ENCODE results near the gene CLASP1.
"Not testable (repeated sequence)": the region's sequence is repeated elsewhere in the genome, so short reads cannot be mapped to it uniquely, and the experiment has no call there.

Gene CLASP1

DNA sequence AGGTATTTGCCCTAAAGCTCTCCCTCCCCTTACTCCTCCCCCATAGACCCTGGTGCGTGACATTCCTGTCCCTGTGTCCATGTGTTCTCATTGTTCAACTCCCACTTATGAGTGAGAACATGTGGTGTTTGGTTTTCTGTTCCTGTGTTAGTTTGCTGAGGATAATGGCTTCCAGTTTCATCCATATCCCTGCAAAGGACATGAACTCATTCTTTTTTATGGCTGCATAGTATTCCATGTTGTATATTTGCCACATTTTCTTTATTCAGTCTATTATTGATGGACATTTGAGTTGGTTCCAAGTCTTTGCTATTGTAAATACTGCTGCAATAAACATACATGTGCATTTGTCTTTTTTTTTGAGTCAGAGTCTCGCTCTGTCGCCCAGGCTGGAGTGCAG, 41.3 kb upstream of the CLASP1 start:
- CTCF ChIA-PET = interaction anchor here (0.5 kb wide), 1 partner anchor 40 kb away, joined by 3 read pairs; no protein-coding TSS in a partner anchor
- 100% methylated on average over 2 of the region's 3 CpGs for WGBS (ENCODE audit: insufficient coverage)

DNA sequence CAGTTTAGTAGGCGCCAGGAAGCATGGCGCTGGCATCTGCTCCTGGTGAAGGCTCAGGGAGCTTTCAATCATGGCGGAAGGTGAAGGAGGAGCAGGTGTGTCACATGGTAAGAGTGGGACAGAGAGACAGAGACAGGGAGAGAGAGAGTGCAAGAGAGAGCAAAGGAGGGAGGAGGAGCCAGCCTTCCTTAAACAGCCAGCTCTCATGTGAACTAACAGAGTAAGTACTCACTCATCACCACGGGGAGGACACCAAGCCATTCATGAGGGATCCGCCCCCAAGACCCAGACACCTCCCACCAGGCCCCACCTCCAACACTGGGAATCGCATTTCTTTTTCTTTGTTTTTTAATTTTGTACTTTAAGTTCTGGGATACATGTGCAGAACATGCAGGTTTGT, 40.8 kb upstream of the CLASP1 start:
- no peak for DNase-seq
- POLR2A ChIA-PET = no interaction called here
- no peaks in the 10 kb centered on the region for H3K36me3 ChIP-seq (ENCODE audit: control insufficient read depth in 4 of 4, insufficient read depth in 4 of 4, low read length in 3 of 4)
- 100% methylated on average over 3 of the region's 6 CpGs for WGBS (ENCODE audit: insufficient coverage)
- CTCF ChIA-PET = interaction anchor here (0.5 to 0.7 kb wide), 3 partner anchors 18 to 40 kb away, joined by 3 read pairs; no protein-coding TSS in a partner anchor
- H3K9me3 ChIP-seq (ENCODE audit: control extremely low read depth in 1 of 5, control insufficient read depth in 4 of 5, insufficient read depth in 2 of 5, low read depth in 1 of 5, low read length in 4 of 5) = no peaks in the 10 kb centered on the region
- no peak overlapping the region for H3K4me3 ChIP-seq (ENCODE audit: control insufficient read depth in 1 of 7, extremely low read depth in 1 of 7, insufficient read depth in 4 of 7, low read depth in 2 of 7, low read length in 6 of 7)
- no peak overlapping the region for H3K27ac ChIP-seq (ENCODE audit: insufficient read depth in 1 of 2, low read depth in 1 of 2, low read length in 2 of 2, poor library complexity in 1 of 2, severe bottlenecking in 2 of 2)
- H3K4me1 ChIP-seq (ENCODE audit: control extremely low read depth in 1 of 4, control insufficient read depth in 4 of 4, insufficient read depth in 4 of 4, low read length in 3 of 4) = no peaks in the 10 kb centered on the region
- no peaks in the 10 kb centered on the region for H3K27me3 ChIP-seq (replicated peaks in 2 of 5; ENCODE audit: control insufficient read depth in 4 of 5, insufficient read depth in 5 of 5, low read length in 4 of 5)

More for the DNA sequence above, 41.3 kb upstream of the CLASP1 start:
- H3K4me3 ChIP-seq (ENCODE audit: control insufficient read depth in 1 of 7, extremely low read depth in 1 of 7, insufficient read depth in 4 of 7, low read depth in 2 of 7, low read length in 6 of 7); POLR2A ChIA-PET; DNase-seq; H3K4me1 ChIP-seq (ENCODE audit: control extremely low read depth in 1 of 4, control insufficient read depth in 4 of 4, insufficient read depth in 4 of 4, low read length in 3 of 4); H3K9me3 ChIP-seq (ENCODE audit: control extremely low read depth in 1 of 5, control insufficient read depth in 4 of 5, insufficient read depth in 2 of 5, low read depth in 1 of 5, low read length in 4 of 5); H3K27ac ChIP-seq (ENCODE audit: insufficient read depth in 1 of 2, low read depth in 1 of 2, low read length in 2 of 2, poor library complexity in 1 of 2, severe bottlenecking in 2 of 2); H3K27me3 ChIP-seq (replicated peaks in 2 of 5; ENCODE audit: control insufficient read depth in 4 of 5, insufficient read depth in 5 of 5, low read length in 4 of 5); H3K36me3 ChIP-seq (ENCODE audit: control insufficient read depth in 4 of 4, insufficient read depth in 4 of 4, low read length in 3 of 4): not testable (repeated sequence)

DNA sequence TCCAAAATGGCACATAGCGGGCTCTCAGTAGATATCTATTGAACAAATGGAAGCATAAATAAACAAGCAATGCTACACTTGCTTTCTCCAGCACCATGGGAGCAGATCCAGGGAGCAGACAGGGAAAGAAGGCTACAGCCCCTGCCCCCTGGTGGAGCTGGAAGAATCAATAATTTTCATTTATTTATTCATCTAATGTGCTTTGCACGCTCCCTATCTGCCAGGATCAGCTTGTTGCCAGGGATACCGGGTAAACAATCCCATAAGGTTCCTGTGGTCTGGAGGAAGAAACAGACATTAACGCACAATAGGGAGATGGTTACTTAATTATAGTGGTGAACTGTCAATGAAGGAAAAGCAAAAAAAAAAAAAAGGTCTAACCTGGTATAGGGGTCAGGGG, 40.1 kb upstream of the CLASP1 start:
- Histone ChIP-seq H3K4me1 (ENCODE audit: control extremely low read depth in 1 of 4, control insufficient read depth in 4 of 4, insufficient read depth in 4 of 4, low read length in 3 of 4) (no peaks in the 10 kb centered on the region), H3K4me3 (ENCODE audit: control insufficient read depth in 1 of 7, extremely low read depth in 1 of 7, insufficient read depth in 4 of 7, low read depth in 2 of 7, low read length in 6 of 7) (no peak overlapping the region), H3K9me3 (ENCODE audit: control extremely low read depth in 1 of 5, control insufficient read depth in 4 of 5, insufficient read depth in 2 of 5, low read depth in 1 of 5, low read length in 4 of 5) (no peaks in the 10 kb centered on the region), H3K27ac (ENCODE audit: insufficient read depth in 1 of 2, low read depth in 1 of 2, low read length in 2 of 2, poor library complexity in 1 of 2, severe bottlenecking in 2 of 2) (no peak overlapping the region), H3K36me3 (ENCODE audit: control insufficient read depth in 4 of 4, insufficient read depth in 4 of 4, low read length in 3 of 4) (no peaks in the 10 kb centered on the region), H3K27me3 (replicated peaks in 2 of 5; ENCODE audit: control insufficient read depth in 4 of 5, insufficient read depth in 5 of 5, low read length in 4 of 5) (no peaks in the 10 kb centered on the region)
- peak; percentile 32 to 35 (median 34) for DNase-seq
- CTCF ChIA-PET = interaction anchor here (0.6 to 1.3 kb wide), 5 partner anchors 18 to 102 kb away, joined by 3 to 4 read pairs (median 3); no protein-coding TSS in a partner anchor
- POLR2A ChIA-PET = no interaction called here
- WGBS (ENCODE audit: insufficient coverage) = 100% methylated on average over 3 of the region's 4 CpGs

DNA sequence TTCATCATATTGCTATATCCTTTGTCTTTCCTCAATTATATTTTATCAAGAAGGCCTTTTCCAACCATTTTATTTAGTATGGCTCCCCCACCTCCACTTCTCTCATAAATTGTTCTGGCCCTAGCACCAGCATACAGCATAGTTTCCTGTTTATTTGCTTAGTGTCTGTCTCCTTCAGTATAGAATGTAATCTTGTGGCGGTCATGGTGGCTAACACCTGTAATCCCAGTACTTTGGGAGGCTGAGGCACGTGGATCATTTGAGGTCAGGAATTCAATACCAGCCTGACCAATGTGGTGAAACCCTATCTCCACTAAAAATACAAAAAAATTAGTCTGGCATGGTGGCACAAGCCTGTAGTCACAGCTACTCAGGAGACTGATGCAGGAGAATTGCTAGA, 39.6 kb upstream of the CLASP1 start:
- DNase-seq = no peak
- CTCF ChIA-PET = interaction anchor here (1.1 to 1.3 kb wide), 2 partner anchors 32 to 102 kb away, joined by 3 to 4 read pairs; no protein-coding TSS in a partner anchor
- POLR2A ChIA-PET = no interaction called here

DNA sequence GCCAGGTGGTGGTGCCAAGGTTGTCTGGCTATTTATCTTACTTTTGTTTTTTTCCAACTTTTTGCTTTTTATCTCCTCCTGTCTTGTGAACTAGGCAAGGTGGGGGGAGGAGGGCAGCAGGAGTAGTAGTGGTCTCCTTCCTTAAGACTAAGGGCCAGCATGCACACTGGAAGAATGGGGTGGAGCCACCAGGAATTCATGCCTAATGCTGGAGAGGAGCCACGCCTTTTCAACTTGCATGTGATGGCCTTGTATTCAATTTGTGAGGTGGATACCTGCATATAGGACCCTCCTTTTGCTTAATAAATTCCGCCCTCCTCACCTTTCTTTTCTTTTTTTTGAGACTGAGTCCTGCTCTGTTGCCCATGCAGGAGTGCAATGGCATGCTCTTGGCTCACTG, 37.6 kb upstream of the CLASP1 start:
- ChIA-PET POLR2A (no interaction called here), CTCF (no interaction called here)
- Histone ChIP-seq H3K9me3 (ENCODE audit: control extremely low read depth in 1 of 5, control insufficient read depth in 4 of 5, insufficient read depth in 2 of 5, low read depth in 1 of 5, low read length in 4 of 5) (peaks cover 0 to 24% (median 15%) of the 10 kb centered on the region in 5 experiments), H3K27me3 (replicated peaks in 2 of 5; ENCODE audit: control insufficient read depth in 4 of 5, insufficient read depth in 5 of 5, low read length in 4 of 5) (no peaks in the 10 kb centered on the region), H3K27ac (ENCODE audit: insufficient read depth in 1 of 2, low read depth in 1 of 2, low read length in 2 of 2, poor library complexity in 1 of 2, severe bottlenecking in 2 of 2) (no peak overlapping the region), H3K4me3 (ENCODE audit: control insufficient read depth in 1 of 7, extremely low read depth in 1 of 7, insufficient read depth in 4 of 7, low read depth in 2 of 7, low read length in 6 of 7) (no peak overlapping the region), H3K4me1 (ENCODE audit: control extremely low read depth in 1 of 4, control insufficient read depth in 4 of 4, insufficient read depth in 4 of 4, low read length in 3 of 4) (no peaks in the 10 kb centered on the region), H3K36me3 (ENCODE audit: control insufficient read depth in 4 of 4, insufficient read depth in 4 of 4, low read length in 3 of 4) (no peaks in the 10 kb centered on the region)
- no peak for DNase-seq
- 100% methylated on average over 2 of the region's 2 CpGs for WGBS (ENCODE audit: insufficient coverage)

More for the DNA sequence above, 39.6 kb upstream of the CLASP1 start:
- H3K4me3 ChIP-seq (ENCODE audit: control insufficient read depth in 1 of 7, extremely low read depth in 1 of 7, insufficient read depth in 4 of 7, low read depth in 2 of 7, low read length in 6 of 7) = no peak overlapping the region
- no peaks in the 10 kb centered on the region for H3K4me1 ChIP-seq (ENCODE audit: control extremely low read depth in 1 of 4, control insufficient read depth in 4 of 4, insufficient read depth in 4 of 4, low read length in 3 of 4)
- 100% methylated on average over 1 of the region's 2 CpGs for WGBS (ENCODE audit: insufficient coverage)
- peaks cover 0 to 5% (median 1%) of the 10 kb centered on the region in 5 experiments for H3K9me3 ChIP-seq (ENCODE audit: control extremely low read depth in 1 of 5, control insufficient read depth in 4 of 5, insufficient read depth in 2 of 5, low read depth in 1 of 5, low read length in 4 of 5)
- no peak overlapping the region for H3K27ac ChIP-seq (ENCODE audit: insufficient read depth in 1 of 2, low read depth in 1 of 2, low read length in 2 of 2, poor library complexity in 1 of 2, severe bottlenecking in 2 of 2)
- no peaks in the 10 kb centered on the region for H3K27me3 ChIP-seq (replicated peaks in 2 of 5; ENCODE audit: control insufficient read depth in 4 of 5, insufficient read depth in 5 of 5, low read length in 4 of 5)
- no peaks in the 10 kb centered on the region for H3K36me3 ChIP-seq (ENCODE audit: control insufficient read depth in 4 of 4, insufficient read depth in 4 of 4, low read length in 3 of 4)

DNA sequence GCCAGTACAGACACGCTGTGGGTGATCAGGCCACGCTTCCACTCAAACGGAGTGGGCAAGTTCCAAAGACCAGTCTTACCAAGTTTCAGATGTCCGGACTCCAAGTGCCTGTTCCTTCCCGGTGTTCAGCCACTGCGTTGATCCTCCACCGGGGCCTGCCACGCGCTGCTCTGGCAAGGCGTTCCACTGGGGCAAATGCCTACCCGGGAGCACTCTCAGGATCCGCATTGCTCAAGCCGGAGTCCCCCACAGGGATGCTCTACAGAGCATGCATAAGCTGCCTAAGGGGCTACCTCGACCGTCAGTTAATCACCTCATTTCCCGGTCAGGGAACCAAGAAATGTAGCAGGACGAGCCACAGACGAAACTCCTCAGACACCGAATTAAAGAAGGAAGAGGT, 37.0 kb upstream of the CLASP1 start:
- Histone ChIP-seq H3K36me3 (ENCODE audit: control insufficient read depth in 4 of 4, insufficient read depth in 4 of 4, low read length in 3 of 4) (no peaks in the 10 kb centered on the region), H3K27me3 (replicated peaks in 2 of 5; ENCODE audit: control insufficient read depth in 4 of 5, insufficient read depth in 5 of 5, low read length in 4 of 5) (no peaks in the 10 kb centered on the region), H3K9me3 (ENCODE audit: control extremely low read depth in 1 of 5, control insufficient read depth in 4 of 5, insufficient read depth in 2 of 5, low read depth in 1 of 5, low read length in 4 of 5) (peaks cover 0 to 30% (median 18%) of the 10 kb centered on the region in 5 experiments), H3K4me3 (ENCODE audit: control insufficient read depth in 1 of 7, extremely low read depth in 1 of 7, insufficient read depth in 4 of 7, low read depth in 2 of 7, low read length in 6 of 7) (no peak overlapping the region), H3K4me1 (ENCODE audit: control extremely low read depth in 1 of 4, control insufficient read depth in 4 of 4, insufficient read depth in 4 of 4, low read length in 3 of 4) (no peaks in the 10 kb centered on the region), H3K27ac (ENCODE audit: insufficient read depth in 1 of 2, low read depth in 1 of 2, low read length in 2 of 2, poor library complexity in 1 of 2, severe bottlenecking in 2 of 2) (no peak overlapping the region)
- ChIA-PET POLR2A (no interaction called here), CTCF (no interaction called here)
- DNase-seq = no peak
- WGBS (ENCODE audit: insufficient coverage) = 97% methylated on average over 19 of the region's 19 CpGs

DNA sequence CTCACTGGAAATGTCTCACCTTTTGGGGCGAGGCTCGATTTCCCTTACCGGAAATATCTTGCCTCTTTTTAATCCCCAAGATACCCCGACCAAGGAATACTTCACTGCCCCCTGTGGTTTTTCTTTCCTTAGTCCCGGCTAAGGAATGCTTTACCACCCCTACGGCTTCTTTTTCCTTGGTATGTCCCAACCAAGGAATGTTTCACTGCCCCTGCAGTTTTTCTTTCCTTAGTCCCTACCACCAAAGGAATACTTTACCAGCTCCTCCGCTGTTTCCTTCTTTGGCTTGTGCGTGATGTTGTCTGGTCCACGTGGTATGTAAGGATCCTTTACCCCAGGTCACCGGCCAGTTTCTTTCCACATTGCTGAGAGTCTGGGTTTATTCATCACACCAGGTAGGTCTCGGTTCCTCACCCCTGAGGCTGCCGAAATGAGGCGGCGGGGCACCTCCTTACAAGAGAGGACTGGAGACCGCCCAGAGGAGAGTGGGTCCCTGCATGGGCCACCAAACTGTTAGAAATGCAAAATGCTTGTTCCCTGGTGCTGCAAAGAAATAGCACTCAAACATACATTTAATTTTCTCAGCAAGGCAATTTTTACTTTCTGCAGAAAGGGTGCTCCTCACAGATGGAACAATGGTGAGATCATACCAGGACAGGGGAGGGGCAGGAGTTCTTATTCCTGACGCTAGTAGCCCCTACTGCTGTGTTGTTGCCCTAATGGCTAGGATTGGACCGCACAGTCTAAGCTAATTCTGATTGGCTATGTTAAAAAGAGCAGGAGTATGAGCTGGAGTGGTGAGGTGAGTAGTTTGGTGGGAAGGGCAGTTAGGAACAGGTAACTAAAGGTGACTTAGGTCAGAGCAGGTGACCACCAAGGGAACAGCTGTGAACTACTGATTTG, 33.4 kb upstream of the CLASP1 start:
- CTCF ChIA-PET = no interaction called here
- POLR2A ChIA-PET = no interaction called here

More for the DNA sequence above, 33.4 kb upstream of the CLASP1 start:
- no peak for DNase-seq
- no peaks in the 10 kb centered on the region for H3K36me3 ChIP-seq (ENCODE audit: control insufficient read depth in 4 of 4, insufficient read depth in 4 of 4, low read length in 3 of 4)
- no peaks in the 10 kb centered on the region for H3K4me1 ChIP-seq (ENCODE audit: control extremely low read depth in 1 of 4, control insufficient read depth in 4 of 4, insufficient read depth in 4 of 4, low read length in 3 of 4)
- no peak overlapping the region for H3K4me3 ChIP-seq (ENCODE audit: control insufficient read depth in 1 of 7, extremely low read depth in 1 of 7, insufficient read depth in 4 of 7, low read depth in 2 of 7, low read length in 6 of 7)
- peaks cover 2 to 34% (median 20%) of the 10 kb centered on the region in 5 experiments for H3K9me3 ChIP-seq (ENCODE audit: control extremely low read depth in 1 of 5, control insufficient read depth in 4 of 5, insufficient read depth in 2 of 5, low read depth in 1 of 5, low read length in 4 of 5)
- no peaks in the 10 kb centered on the region for H3K27me3 ChIP-seq (replicated peaks in 2 of 5; ENCODE audit: control insufficient read depth in 4 of 5, insufficient read depth in 5 of 5, low read length in 4 of 5)
- H3K27ac ChIP-seq (ENCODE audit: insufficient read depth in 1 of 2, low read depth in 1 of 2, low read length in 2 of 2, poor library complexity in 1 of 2, severe bottlenecking in 2 of 2) = no peak overlapping the region
- 95% methylated on average over 17 of the region's 17 CpGs for WGBS (ENCODE audit: insufficient coverage)
